ENCODE data around the gene KRT5. TPM values are rescaled to one million over a fixed set of nuclear protein-coding genes. Genes with fewer than 3 reads are reported as not detected.

The KRT5 gene
- total RNA-seq, 1 donor from 2014 or later: 1.6 TPM

- no peak for DNase-seq (ENCODE audit: low spot score in 2 of 2)
- no peak for TF ChIP-seq CTCF (IDR thresholded peaks at IDR 0.05)
- H3K27ac ChIP-seq: no peak overlapping the region
- H3K4me1 ChIP-seq: no peaks in the 10 kb centered on the region
- no peaks in the 10 kb centered on the region for H3K9me3 ChIP-seq
- no peaks in the 10 kb centered on the region for H3K27me3 ChIP-seq
- H3K36me3 ChIP-seq: no peaks in the 10 kb centered on the region
- intact Hi-C loops (cut with DNase I): no loop called here
- H3K4me3 ChIP-seq: no peak overlapping the region
Observed at GRCh38 chr12:52542157-52542556, 22.0 kb upstream of the KRT5 start.

GRCh38 chr12:52541709-52542108 is 21.5 kb upstream of the KRT5 start:
- TF ChIP-seq CTCF (IDR thresholded peaks at IDR 0.05): no peak
- Histone ChIP-seq H3K27me3 (no peaks in the 10 kb centered on the region), H3K4me3 (no peak overlapping the region), H3K36me3 (no peaks in the 10 kb centered on the region), H3K9me3 (no peaks in the 10 kb centered on the region), H3K27ac (no peak overlapping the region), H3K4me1 (no peaks in the 10 kb centered on the region)
- intact Hi-C loops (cut with DNase I): no loop called here
- no peak for DNase-seq (ENCODE audit: low spot score in 2 of 2)

- H3K4me1 ChIP-seq: no peaks in the 10 kb centered on the region
- H3K4me3 ChIP-seq: no peak overlapping the region
- no peaks in the 10 kb centered on the region for H3K36me3 ChIP-seq
- H3K27ac ChIP-seq: no peak overlapping the region
- no peaks in the 10 kb centered on the region for H3K27me3 ChIP-seq
- DNase-seq (ENCODE audit: low spot score in 2 of 2): no peak
- no peak for TF ChIP-seq CTCF (IDR thresholded peaks at IDR 0.05)
- intact Hi-C loops (cut with DNase I): no loop called here
- H3K9me3 ChIP-seq: no peaks in the 10 kb centered on the region
Observed at GRCh38 chr12:52540531-52540930, 20.3 kb upstream of the KRT5 start.

GRCh38 chr12:52539821-52540173 is 19.6 kb upstream of the KRT5 start:
- DNase-seq (ENCODE audit: low spot score in 2 of 2): no peak
- Histone ChIP-seq H3K9me3 (no peaks in the 10 kb centered on the region), H3K4me3 (no peak overlapping the region), H3K4me1 (no peaks in the 10 kb centered on the region), H3K27ac (no peak overlapping the region), H3K36me3 (no peaks in the 10 kb centered on the region), H3K27me3 (no peaks in the 10 kb centered on the region)
- TF ChIP-seq CTCF (IDR thresholded peaks at IDR 0.05): no peak
- intact Hi-C loops (cut with DNase I): no loop called here

- Histone ChIP-seq H3K4me1 (no peaks in the 10 kb centered on the region), H3K4me3 (no peak overlapping the region), H3K27ac (no peak overlapping the region), H3K36me3 (no peaks in the 10 kb centered on the region), H3K9me3 (no peaks in the 10 kb centered on the region), H3K27me3 (no peaks in the 10 kb centered on the region)
- no peak for DNase-seq (ENCODE audit: low spot score in 2 of 2)
- TF ChIP-seq CTCF (IDR thresholded peaks at IDR 0.05): no peak
- intact Hi-C loops (cut with DNase I): no loop called here
Observed at GRCh38 chr12:52539083-52539820, 19.1 kb upstream of the KRT5 start.

- Histone ChIP-seq H3K9me3 (no peaks in the 10 kb centered on the region), H3K36me3 (no peaks in the 10 kb centered on the region), H3K4me1 (no peaks in the 10 kb centered on the region), H3K27me3 (no peaks in the 10 kb centered on the region), H3K4me3 (no peak overlapping the region), H3K27ac (no peak overlapping the region)
- DNase-seq (ENCODE audit: low spot score in 2 of 2): no peak
- TF ChIP-seq CTCF (IDR thresholded peaks at IDR 0.05): no peak
- intact Hi-C loops (cut with DNase I): no loop called here
Observed at GRCh38 chr12:52537101-52537500, 16.9 kb upstream of the KRT5 start.
